OCI-M1 (cell line): ENCODE results near the gene LYRM7.
"Not testable (repeated sequence)": the region's sequence is repeated elsewhere in the genome, so short reads cannot be mapped to it uniquely, and the experiment has no call there.

Experiments
- DNase-seq: peaks from one replicate; lab custom pipeline; 2025; lab: John Stamatoyannopoulos, UW

Gene LYRM7

DNA sequence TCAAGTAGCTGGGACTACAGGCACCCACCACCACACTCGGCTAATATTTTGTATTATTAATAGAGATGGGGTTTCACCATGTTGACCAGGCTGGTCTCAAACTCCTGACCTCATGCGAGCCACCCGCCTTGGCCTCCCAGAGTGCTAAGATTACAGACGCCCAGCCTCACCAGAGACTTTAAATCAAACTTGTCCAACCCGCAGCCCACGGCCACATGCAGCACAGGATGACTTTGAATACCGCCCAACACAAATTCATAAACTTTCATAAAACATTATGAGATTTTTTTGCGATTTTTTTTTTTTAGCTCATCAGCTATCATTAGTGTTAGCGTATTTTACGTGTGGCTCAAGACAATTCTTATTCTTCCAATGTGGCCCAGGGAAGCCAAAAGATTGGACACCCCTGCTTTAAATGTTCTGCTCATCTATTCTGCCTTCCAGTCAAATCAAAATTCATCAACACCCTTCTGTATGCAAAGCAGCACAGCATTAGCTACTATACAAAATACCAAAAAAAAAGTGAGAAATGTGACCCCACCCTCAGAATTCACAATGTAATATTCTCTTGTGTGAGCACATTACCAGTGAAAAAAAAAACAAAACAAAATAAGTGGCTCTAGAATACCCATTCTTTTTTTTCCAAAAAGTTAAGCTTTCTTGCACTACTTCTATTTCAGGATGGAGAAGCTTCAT, 50.4 kb downstream of the LYRM7 start:
- no peak for DNase-seq

DNA sequence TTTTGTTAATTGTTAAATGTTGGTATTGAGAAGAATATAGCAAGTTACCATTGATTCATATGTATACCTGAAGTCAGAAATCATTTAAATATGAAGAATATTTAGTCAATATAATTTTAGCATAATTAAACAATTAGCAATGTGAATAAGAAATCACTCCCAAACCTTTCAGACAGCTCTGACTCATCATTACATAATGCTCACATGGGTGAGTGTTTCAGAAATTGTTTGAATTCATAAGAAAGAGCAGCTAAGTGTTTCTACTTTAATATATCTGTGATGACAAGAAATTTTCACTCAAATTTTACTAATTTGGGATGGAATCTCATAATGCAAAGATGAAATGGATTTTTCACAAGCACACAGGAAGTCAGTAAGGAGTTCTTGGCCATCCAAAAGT, 51.1 kb downstream of the LYRM7 start:
- peak; percentile 38 for DNase-seq

DNA sequence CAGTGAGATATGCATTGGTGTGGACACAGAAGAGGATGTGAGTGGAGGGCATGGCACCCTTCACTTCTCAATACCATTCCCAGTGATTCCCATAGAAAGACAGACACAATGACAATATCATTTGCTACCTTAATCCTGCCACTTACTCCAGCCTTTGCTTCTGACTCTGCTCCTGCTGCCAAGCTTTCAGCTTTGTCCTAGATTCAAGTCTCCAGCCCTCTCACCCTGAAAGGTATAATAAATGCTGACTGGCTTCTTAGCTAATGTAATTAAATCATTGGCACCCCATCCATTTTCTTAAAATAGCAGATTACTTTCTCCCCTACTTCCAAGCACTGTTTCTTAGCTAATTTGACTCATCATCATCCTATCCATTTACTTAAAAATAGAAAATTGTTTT, 52.0 kb downstream of the LYRM7 start:
- no peak for DNase-seq

DNA sequence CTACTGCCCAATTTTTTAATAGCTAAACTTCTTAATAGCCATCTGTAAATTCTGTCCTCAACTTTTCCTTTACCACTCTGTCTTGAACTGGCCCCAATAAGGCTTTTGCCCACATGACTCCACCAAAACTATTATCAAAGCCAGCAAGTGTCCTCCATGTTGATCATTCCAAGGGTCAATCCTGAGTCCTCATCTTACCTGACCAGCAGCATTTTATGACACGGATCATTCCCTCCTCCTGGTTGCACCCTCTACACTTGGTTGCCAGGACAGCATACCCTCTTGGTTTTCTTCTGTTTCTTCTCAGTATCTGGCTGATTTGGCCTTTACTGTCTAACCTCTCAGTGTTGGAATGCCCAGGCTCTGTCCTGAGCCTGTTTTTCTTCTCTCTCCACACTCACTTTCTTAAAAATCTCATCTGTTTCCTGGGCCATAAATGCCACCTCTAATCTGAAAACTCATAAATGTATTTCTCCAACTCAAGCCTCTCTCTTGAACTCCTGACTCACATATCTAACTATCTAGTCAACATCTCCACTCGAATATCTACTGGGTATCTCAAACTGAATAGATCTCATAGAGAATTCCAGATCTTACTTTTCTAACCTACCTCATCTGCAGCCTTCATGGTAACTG, 53.1 kb downstream of the LYRM7 start:
- no peak for DNase-seq

DNA sequence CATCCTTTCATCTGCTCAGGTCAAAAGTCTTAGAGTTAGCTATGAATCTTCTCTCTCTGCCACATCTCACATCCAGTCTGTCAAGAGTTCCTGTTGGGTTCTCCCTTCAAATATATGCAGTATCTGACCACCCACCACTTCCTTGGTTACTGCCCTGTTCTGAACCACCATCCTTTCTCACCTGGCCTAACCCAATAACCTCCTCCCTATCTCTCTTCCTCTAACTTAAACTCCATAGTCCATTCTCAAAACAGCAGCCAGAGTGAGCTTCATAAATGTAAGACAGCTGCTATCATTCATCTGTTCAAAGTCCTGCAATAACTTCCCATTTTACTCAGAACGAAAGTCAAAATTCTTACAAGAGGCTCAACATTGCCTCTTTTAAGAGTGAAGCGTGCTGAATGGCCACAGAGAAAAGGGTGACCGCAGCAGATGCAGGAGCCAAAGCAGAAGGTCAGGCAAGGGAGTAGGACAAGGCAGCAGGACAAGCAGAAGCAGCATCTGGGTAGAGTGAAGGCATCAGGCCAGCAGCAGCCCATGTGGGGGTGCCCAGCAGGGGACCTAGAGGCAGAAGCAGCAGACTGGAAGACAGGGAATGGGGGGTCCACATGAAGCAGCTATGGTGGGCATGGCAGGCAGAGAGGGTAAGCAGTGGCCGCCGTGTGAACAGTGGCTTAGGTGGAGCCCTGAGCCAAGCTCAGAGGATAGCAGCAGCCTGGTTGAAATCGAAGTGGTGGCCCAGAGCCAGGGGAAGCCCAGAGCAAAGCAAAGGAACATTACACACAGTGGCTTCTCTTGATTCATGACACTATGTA, 53.9 kb downstream of the LYRM7 start:
- DNase-seq, result peak; percentile 55

DNA sequence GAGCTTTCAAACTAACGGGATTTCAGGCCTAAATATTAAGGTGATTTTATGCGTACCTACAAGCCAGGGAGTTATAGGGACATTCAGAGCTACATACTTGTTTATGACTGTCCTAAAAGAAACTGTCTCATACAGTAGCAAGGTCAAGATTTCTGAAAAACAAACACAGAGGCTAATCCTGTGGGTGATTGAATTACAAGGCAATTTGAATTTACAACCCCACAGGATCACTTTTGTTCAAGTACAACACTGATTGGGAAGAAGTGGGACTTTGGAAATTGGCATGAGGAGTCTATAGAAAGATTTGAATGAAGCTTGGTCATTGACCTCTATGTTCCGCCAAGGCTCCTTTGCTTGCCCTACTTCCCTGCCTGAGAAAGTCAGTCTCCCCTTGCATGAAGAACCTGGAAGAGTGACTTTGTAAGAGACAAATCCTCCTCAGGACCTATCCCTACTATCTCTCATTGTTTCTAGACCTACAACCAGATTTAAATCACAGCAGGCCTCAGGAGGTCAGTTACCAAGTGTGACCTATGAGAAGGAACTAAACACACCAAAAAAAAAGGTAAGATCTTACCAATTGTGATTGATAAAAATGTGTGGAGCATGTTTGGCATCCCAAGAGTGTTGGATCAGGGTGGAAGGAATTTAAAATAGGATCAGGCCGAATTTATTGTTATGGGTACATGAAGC, 54.7 kb downstream of the LYRM7 start:
- DNase-seq, result no peak

DNA sequence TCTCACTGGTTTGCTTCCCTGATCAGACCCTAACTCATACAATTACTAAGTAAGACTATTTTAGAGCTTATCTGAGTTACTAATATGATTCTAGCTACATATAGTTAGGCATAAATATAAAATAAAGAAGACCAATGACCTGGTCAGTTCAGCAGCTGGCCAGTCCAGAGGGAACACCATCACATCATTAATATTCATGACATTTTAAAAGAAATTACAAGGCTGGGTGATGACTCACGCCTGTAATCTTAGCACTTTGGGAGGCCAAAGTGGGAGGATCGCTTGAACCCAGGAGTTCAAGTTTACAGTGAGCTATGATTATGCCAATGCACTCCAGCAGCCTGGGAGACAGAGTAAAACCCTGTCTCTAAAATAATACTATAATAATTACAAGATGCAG, 56.2 kb downstream of the LYRM7 start:
- DNase-seq, result no peak

DNA sequence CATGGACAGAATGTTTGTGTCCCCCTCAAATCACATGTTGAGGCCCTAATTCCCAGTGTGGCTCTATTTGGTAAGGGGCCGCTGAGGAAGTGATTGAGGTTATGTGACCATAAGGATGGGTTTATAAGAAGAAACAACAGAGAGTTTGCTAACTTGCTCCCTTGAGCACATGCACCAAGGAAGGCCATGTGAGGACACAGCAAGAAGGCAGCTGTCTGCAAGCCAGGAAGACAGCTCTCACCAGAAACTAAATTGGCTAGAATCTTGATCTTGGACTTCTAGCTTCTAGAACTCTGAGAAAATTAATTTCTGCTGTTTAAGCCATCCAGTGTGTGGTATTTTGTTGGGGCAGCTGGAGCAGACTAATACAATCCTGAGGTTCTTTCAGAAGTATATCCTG, 57.9 kb downstream of the LYRM7 start:
- no peak for DNase-seq

DNA sequence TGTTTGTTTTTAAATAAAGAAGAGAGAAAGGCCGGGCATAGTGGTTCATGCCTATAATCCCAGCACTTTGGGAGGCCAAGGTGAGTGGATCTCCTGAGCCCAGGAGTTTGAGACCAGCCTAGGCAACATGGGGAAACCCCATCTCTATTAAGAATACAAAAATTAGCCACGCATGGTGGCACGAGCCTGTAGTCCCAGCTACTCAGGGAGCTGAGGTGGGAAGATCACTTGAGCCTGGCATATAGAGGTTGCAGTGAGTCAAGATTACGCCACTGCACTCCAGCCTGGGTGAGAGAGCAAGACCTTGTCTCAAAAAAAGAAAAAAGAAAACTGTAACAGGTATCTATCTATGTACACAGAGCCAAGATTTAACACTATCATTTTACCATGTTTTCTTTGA, 58.9 kb downstream of the LYRM7 start:
- DNase-seq, result no peak

DNA sequence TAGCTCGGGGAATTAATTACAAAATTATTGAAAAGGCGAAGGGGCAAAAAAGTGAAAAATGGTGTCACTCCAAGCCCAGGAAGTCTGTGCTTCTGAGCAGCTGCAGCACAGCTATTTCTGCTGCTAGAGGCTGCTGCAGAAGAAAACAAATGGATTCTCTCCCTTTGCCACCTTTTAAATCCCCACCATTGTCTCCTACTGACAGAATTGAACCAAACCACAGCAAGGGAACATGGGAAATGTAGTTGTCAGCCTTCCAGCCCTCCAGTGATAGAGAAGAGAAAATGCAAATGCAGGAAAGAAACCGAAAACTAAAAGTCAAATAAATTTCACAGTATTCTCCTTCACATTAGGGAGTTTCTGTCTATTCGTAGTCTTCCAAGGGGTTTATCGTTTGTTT, 59.7 kb downstream of the LYRM7 start:
- DNase-seq, result peak; percentile 68

DNA sequence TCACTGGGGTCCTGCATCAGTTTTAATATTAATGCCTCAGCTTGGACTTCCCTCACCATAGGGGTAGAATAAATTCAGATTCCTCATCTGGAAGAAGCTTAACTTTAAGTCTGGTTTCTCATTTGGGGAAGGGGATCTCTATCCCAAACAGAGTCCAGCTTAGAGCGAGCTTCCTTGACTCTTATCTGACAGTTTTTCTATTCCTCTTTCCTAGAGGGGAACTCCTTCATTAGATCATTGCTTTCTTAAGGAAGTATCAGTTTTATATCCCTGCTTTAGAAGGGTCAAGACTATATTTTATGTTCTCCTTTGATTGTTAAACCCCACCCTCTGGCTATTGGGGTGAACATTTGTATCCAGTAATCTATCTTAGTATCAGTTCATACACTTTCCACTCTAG, 68.9 kb downstream of the LYRM7 start:
- DNase-seq, result peak; percentile 34

DNA sequence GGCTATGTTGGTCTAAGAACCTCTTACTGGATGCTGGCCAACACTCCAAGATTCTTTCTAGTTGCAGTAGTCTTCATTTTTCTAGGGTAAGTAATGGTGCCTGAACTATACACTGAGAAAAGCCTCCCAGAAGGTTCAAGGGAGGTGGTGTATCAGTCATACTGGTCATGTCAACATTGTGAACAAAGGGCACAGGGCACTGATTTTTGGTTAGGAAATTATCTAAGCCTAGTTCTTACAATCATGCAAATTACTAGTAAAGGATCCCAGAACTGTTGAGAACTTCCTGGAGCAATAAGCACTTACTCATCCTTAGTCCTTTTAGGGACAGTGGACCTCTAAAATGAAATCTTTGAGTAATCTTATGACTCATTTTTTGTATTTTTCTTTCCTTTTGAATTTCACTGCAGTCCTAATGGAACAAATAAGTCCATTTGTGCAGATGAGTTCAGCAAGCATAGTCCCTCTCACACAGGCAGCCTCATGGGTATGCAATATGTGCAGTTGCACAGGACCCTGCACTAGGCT, 72.0 kb downstream of the LYRM7 start:
- DNase-seq, result no peak

DNA sequence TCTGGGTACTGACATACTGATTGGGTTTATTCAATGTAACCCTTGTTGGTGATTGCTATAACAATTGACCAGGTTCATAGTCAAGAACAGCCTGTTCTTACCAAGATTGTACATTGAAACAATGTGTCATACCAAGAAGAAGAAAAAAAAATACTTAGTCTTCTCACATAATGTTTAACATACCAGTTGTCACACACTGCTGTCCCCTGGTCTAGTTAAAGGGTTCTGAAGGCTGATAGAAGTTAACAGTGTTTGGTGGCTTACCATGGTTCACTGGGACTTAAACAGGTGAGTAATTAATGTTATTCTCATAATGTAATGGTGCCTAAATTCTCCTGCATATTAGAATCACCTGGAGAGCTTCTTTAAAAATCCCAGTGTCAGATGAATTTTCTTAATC, 74.6 kb downstream of the LYRM7 start:
- no peak for DNase-seq

DNA sequence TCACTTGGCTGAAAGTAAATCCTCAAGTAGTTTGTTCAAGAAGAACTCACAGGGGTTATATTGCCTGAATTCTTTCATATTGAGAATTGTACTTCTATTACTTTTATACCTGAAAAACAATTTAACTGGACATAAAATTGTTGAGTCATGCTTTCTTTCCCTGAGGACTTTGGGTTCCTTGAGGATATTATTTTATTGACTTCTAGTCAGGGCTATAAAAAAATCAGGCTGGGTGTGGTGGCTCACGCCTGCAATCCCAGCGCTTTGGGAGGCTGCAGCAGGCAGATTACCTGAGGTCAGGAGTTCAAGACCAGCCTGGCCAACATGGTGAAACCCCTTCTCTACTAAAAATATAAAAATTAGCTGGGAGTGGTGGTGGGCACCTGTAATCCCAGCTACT, 75.2 kb downstream of the LYRM7 start:
- DNase-seq, result no peak

DNA sequence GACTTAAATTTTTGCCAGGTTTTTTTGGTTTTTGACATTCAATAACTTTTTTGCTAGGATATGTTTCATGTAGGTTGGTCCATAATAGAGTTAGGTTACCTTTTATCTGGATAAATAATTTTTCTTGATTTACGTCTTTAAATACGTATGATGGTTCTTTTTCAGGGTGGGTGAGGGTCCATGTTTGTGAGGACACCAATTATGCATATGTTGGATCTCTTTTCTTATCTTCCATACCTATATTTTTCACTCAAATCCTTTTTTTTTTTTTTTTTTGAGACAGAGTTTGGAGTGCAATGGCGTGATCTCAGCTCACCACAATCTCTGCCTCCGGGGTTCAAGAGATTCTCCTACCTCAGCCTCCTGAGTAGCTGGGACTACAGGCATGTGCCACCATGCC, 75.8 kb downstream of the LYRM7 start:
- no peak for DNase-seq

DNA sequence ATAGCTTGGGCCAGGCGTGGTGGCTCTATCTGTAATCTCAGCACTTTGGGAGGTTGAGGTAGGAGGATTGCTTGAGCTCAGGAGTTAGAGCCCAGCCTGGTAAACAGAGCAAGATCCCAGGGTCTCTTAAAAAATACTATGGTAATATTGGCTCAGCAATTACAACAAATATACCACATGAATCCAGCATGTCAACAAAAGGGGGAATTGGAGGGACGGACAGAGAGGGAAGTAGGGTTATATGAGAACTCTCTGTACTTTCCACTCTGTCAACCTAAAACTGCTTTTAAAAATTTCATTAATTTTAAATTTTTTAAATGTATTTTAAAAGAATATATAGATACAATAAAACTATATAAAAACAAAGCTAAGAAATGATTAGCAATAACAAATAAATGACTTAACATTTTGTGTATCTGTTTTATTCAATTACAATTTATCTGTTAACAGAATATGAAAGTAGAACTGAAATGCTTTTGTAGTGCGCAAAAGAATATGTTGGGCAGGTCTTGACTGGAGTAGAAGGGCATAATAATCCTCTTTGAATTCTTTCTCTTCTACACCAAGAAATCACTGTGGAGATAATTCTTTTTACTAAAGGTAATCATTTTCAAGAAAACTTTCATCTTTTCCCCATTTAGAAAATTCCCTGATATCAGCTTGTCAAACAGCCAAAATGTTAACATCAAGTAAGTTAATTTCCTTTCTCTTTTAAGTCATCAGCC, 80.2 kb downstream of the LYRM7 start:
- DNase-seq, result no peak

DNA sequence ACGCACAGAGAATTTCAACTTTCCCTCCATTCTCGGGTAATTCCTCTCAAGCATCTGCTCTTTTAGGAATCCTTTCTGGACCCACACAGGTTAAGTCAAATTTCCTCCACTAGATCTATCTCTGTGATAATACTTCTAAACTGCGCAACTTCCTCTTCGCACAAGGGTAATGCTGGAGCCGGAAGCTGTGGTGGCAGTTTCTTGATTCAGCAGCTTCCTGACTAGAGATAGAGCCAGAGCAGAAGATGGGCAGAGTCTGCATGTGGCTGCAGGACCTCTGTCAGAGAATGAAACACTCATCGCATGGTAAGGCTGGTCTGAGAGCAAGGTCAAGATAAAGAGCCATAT, 82.1 kb downstream of the LYRM7 start:
- DNase-seq, result peak; percentile 91

DNA sequence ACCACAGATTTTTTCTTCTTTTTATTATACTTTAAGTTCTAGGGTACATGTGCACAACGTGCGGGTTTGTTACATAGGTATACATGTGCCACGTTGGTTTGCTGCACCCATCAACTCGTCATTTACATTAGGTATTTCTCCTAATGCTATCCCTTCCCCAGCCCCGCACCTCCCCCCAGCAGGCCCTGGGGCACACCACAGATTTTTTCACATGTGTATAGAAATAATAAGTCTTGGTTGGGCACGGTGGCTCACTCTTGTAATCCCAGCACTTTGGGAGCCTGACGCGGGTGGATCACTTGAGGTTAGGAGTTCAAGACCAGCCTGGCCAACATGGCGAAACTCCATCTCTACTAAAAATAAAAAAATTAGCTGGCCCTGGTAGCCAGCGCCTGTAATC, 83.3 kb downstream of the LYRM7 start:
- not testable (repeated sequence) for DNase-seq

DNA sequence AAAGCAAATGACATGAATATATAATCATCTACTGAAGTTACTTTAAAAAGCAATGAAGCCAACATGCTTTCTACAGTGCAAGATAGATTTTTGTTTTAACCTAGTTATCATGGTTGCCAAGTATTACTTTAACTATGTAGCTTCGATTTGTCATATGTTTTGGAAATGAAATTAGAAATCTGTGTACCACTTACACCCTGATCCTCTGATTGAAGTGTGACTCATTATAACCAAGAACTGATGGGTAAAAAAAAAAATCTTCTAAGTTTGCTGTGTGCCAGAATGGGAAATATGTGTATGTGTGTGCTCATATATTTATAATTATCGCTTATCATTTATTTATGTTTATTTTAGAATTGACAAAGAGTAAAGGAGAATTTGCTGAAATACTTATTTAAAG, 84.0 kb downstream of the LYRM7 start:
- no peak for DNase-seq
